ENCODE results near the gene CFAP141.

Gene CFAP141

GRCh38 chr1:154171223-154171583 is 34.9 kb downstream of the CFAP141 start:
- no peak for DNase-seq (ENCODE audit: low read depth)

DNA sequence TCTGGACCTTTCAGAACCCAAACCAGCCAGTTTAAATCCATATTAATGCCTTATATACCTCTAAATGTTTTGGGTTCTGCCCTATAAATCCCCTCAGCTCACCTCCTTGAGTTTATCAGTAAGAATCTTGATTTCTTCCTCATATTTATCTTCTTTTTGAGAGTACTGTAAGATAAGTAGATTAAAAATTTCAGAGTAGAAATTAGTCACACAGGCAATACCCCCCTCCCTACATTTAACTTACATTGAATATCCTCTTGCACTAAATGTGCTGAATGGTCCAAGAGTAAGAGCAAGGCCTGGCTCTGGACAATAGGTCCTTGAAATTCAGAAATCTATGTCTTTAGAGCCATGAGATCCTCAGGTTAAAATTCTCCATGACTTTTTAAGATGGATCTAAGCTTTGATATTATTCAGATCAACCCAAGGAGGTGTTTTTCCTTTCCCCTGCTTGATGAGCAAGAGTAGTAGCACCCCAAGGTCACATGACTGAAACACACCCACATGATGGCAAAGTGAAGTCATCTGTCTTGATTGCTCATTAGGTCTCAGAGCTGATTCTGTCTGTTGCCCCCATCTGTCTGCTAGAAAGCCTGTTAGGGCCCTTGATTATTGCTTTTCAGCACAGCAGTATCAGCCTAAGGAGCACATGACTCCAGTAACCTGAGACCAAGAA is 35.4 kb downstream of the CFAP141 start:
- no peak for DNase-seq (ENCODE audit: low read depth)

DNA sequence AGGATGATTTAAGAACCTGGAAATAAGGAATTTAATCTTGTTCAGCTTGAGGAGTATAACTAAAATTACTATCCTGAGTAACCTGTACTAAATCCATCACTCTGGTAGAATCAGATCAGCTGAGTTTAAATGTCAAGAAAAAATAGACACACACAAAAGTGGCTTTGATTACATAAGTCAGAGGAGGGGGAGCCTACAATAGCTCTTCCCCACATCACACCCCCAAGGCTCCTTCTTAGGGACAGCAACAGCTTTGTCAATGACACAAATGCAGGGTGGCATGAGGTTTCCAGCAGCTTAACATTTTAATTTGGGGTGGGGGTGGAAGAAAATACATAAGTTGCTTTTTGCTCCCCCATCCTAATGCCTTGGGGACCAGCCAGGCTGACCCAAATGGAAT is 38.7 kb downstream of the CFAP141 start:
- DNase-seq (ENCODE audit: low read depth): no peak

DNA sequence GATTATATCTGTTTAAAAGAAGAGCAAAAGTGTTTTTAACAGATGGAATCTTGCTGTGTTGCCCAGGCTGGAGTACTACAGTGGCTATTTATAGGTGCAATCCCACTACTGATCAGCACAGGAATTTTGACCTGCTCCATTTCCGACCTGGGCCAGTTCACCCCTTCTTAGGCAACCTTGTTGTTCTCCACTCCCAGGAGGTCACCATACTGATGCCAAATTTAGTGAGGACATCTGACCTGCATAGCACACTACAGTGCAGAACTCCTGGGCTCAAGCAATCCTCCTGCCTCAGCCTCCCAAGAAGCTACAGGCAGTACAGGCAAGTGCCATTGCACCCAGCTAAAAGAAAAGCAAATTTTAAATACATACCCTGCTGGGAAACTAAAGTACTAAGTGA is 39.9 kb downstream of the CFAP141 start:
- DNase-seq (ENCODE audit: low read depth): no peak

DNA sequence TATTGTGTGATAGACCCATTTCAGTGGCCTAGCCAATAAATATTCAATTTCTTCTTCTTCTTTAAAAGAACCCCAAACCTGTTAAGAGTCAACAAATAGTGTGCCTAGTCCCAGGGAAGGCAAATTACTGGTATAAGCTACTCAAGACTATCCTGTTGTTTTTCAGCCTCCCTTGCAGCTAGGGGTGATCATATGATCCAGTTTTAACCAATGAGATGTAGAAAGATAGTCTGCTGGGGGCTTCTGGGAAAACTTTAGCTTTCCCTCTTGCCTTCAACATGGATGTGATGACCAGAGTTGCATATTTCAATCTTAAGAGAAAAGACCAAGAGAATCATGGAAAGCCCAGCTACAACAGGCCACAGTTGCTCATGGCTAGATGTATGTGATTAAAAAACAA is 46.6 kb downstream of the CFAP141 start:
- no peak for DNase-seq (ENCODE audit: low read depth)

DNA sequence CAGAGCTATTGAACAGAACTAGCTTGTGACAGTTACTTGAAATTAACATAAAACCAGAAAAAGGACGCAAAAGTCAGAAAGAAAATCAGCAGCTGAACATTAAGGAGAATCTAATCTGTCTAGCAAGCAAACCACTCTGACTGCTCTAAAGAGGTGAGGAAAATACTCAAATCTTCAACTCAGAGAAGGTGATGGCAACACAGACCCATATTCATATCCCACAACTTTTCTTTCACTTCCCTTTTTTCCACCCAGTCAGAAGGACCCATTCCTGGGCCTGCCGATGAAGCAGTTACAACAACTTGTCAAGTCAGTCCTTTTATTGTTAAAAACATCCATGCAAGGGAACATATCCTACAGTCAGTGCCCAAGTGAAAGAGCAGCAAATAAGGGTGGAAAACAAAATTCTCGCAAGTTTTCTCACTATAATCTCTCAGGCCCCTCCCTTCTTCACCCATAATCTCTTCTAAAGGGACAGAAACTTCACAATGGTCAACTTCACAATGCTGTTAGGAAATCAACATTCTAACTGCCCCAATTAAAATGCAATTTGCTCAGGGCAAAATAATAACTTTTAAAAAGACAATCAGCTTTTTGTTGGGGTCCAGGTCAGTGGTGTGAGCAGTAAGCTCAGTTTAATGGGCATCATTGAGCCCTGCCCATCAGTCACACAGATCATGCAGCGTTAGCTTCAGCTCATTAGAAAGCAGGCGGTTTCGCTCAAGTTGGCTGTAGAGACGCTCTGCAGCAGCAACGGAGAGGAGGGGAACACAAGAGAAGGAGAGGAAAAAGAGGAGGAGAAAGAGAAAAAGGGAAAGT is 47.6 kb downstream of the CFAP141 start:
- no peak for DNase-seq (ENCODE audit: low read depth)

- no peak for DNase-seq (ENCODE audit: low read depth)
Observed at GRCh38 chr1:154157520-154158306, 48.4 kb downstream of the CFAP141 start.

- no peak for DNase-seq (ENCODE audit: low read depth)
Observed at GRCh38 chr1:154155251-154155650, 50.9 kb downstream of the CFAP141 start.

- DNase-seq (ENCODE audit: low read depth): no peak
Observed at GRCh38 chr1:154154534-154155191, 51.5 kb downstream of the CFAP141 start, which contains the start of gene NUP210L. Gene NUP210L (minus strand): TSS chr1:154155073.

- DNase-seq (ENCODE audit: low read depth): no peak
Observed at GRCh38 chr1:154154053-154154452, 52.1 kb downstream of the CFAP141 start.

DNA sequence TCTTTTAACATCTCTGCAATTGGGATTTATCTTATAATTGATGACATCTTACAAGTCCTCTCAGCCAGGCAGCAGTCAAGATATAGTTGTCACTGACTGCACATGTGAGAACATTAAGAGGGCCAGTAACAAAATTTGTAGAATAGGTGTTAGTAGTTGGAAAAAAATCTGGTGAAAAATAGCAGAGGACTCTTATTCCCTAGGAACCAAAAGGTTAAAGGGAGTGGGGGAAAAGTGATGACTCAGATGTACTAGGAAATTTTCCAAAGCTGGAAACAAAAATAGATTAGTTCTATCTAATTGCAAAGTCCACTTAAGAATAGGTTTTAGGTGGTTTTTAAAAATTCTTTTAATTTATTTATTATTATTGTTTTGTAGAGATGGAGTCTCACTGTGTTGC is 54.8 kb downstream of the CFAP141 start:
- DNase-seq (ENCODE audit: low read depth): no peak
